ENCODE data around the gene SSBP1. TPM values are rescaled to one million over a fixed set of nuclear protein-coding genes. Genes with fewer than 3 reads are reported as not detected.

SSBP1 gene
- total RNA-seq, 1 experiment from 2014 or later, result 269 TPM

GRCh38 chr7:141737118-141737835 lies 881 bp upstream of the SSBP1 start:
- ATAC-seq, result peak; percentile 27
- peaks cover 20% of the 10 kb centered on the region for H3K4me1 ChIP-seq (ENCODE audit: insufficient read depth, low read length)
- peaks cover 40% of the 10 kb centered on the region for H3K79me2 ChIP-seq (ENCODE audit: low read length)
- POLR2A ChIA-PET (ENCODE audit: unreplicated experiment), result interaction anchor here (0.6 to 1.3 kb wide), 4 partner anchors 35 to 97 kb away, joined by 3 to 10 read pairs (median 8); partner anchors contain the start of gene DENND11
- no peaks in the 10 kb centered on the region for H3K9me2 ChIP-seq (replicated peaks; ENCODE audit: low read length)
- TSS peak; percentile 77 for BruUV-seq (replicated peaks)
- intact Hi-C loops (cut with micrococcal nuclease), result loop anchor here (5.0 kb wide), 1 partner anchor 180 kb away; no protein-coding TSS in a partner anchor
- peak; percentile 8 for DNase-seq
- H3K36me3 ChIP-seq (ENCODE audit: low read depth, low read length), result peaks cover 23% of the 10 kb centered on the region
- H3K27ac ChIP-seq (ENCODE audit: low read length), result peak overlapping the region; percentile 55
- peak overlapping the region; percentile 81 for H3K4me2 ChIP-seq (ENCODE audit: low read length)
- TF ChIP-seq, protein P1, sequence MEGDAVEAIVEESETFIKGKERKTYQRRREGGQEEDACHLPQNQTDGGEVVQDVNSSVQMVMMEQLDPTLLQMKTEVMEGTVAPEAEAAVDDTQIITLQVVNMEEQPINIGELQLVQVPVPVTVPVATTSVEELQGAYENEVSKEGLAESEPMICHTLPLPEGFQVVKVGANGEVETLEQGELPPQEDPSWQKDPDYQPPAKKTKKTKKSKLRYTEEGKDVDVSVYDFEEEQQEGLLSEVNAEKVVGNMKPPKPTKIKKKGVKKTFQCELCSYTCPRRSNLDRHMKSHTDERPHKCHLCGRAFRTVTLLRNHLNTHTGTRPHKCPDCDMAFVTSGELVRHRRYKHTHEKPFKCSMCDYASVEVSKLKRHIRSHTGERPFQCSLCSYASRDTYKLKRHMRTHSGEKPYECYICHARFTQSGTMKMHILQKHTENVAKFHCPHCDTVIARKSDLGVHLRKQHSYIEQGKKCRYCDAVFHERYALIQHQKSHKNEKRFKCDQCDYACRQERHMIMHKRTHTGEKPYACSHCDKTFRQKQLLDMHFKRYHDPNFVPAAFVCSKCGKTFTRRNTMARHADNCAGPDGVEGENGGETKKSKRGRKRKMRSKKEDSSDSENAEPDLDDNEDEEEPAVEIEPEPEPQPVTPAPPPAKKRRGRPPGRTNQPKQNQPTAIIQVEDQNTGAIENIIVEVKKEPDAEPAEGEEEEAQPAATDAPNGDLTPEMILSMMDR (conservative IDR thresholded peaks at IDR 0.05; ENCODE audit: low read depth, low read length), result no peak
- TF ChIP-seq EZH2 (IDR thresholded peaks at IDR 0.05; ENCODE audit: low read length, unreplicated experiment) (no peak), EZH2phosphoT487 (IDR thresholded peaks at IDR 0.05; ENCODE audit: borderline replicate concordance, low read length) (no peak)
- no peaks in the 10 kb centered on the region for H4K20me1 ChIP-seq (ENCODE audit: low read length)
- peak overlapping the region; percentile 83 for H3K9ac ChIP-seq (ENCODE audit: low read length)
- no peaks in the 10 kb centered on the region for H3K9me3 ChIP-seq (ENCODE audit: low read length)
- H3F3A ChIP-seq (ENCODE audit: low read length, unreplicated experiment), result no peaks in the 10 kb centered on the region
- peak overlapping the region; percentile 84 for H2AFZ ChIP-seq (ENCODE audit: low read length)
- CTCF ChIA-PET, result interaction anchor here (0.5 to 1.4 kb wide), 8 partner anchors 7 to 88 kb away, joined by 3 to 39 read pairs (median 5); no protein-coding TSS in a partner anchor
- peak overlapping the region; percentile 94 for H3K4me3 ChIP-seq (ENCODE audit: low read length)
- H3K27me3 ChIP-seq (ENCODE audit: low read length), result no peaks in the 10 kb centered on the region

GRCh38 chr7:141738592-141739013 lies 445 bp downstream of the SSBP1 start:
- Histone ChIP-seq H3K27me3 (ENCODE audit: low read length) (no peaks in the 10 kb centered on the region), H4K20me1 (ENCODE audit: low read length) (no peaks in the 10 kb centered on the region), H3K4me3 (ENCODE audit: low read length) (peak overlapping the region; percentile 94), H3K79me2 (ENCODE audit: low read length) (peaks cover 47% of the 10 kb centered on the region), H3K36me3 (ENCODE audit: low read depth, low read length) (peaks cover 34% of the 10 kb centered on the region), H3K4me1 (ENCODE audit: insufficient read depth, low read length) (peaks cover 20% of the 10 kb centered on the region), H3K4me2 (ENCODE audit: low read length) (peak overlapping the region; percentile 88), H3K27ac (ENCODE audit: low read length) (peak overlapping the region; percentile 57), H3K9me2 (replicated peaks; ENCODE audit: low read length) (no peaks in the 10 kb centered on the region), H3K9me3 (ENCODE audit: low read length) (no peaks in the 10 kb centered on the region), H2AFZ (ENCODE audit: low read length) (peak overlapping the region; percentile 79), H3K9ac (ENCODE audit: low read length) (peak overlapping the region; percentile 95), H3F3A (ENCODE audit: low read length, unreplicated experiment) (no peaks in the 10 kb centered on the region)
- ChIA-PET POLR2A (ENCODE audit: unreplicated experiment) (interaction anchor here (0.6 to 1.3 kb wide), 3 partner anchors 36 to 756 kb away, joined by 4 to 10 read pairs (median 4); partner anchors contain the start of gene DENND11), CTCF (interaction anchor here (0.6 to 1.4 kb wide), 4 partner anchors 36 to 827 kb away, joined by 3 to 39 read pairs (median 6); no protein-coding TSS in a partner anchor)
- intact Hi-C loops (cut with micrococcal nuclease), result loop anchor here (1.0 to 5.0 kb wide), 4 partner anchors 42 to 181 kb away; no protein-coding TSS in a partner anchor
- TSS peak; percentile 82 for BruUV-seq (replicated peaks)
- ATAC-seq (peak; percentile 53; the same call in 1 of the 2 replicates), DNase-seq (no peak)
- TF ChIP-seq EZH2phosphoT487 (IDR thresholded peaks at IDR 0.05; ENCODE audit: borderline replicate concordance, low read length), result no peak
- no peak for TF ChIP-seq EZH2 (IDR thresholded peaks at IDR 0.05; ENCODE audit: low read length, unreplicated experiment)
- TF ChIP-seq, protein P1 (conservative IDR thresholded peaks at IDR 0.05; ENCODE audit: low read depth, low read length), result no peak
